A673 (cell line): ENCODE measurements around the gene HTR1D.

Source experiments
- EZH2 ChIP-seq: fragments of 200-600 bp; sonication (generic); IDR thresholded peaks from 2 replicates; pipeline ENCODE4 v1.6.1; 2017; ENCODE audit warnings: borderline replicate concordance, low read depth, mild to moderate bottlenecking, mixed read lengths, antibody characterized with exemption, low read length; ENCODE audit not compliant: poor library complexity, severe bottlenecking
- TF ChIP-seq, protein P1 (sequence below): fragments of 300-800, 200-600 bp; sonication (generic); conservative IDR thresholded peaks from 2 replicates; pipeline ENCODE4 v1.5.1; 2017; ENCODE audit warnings: low read depth, mild to moderate bottlenecking, antibody characterized with exemption, low read length, moderate library complexity, mixed read lengths

DNA sequence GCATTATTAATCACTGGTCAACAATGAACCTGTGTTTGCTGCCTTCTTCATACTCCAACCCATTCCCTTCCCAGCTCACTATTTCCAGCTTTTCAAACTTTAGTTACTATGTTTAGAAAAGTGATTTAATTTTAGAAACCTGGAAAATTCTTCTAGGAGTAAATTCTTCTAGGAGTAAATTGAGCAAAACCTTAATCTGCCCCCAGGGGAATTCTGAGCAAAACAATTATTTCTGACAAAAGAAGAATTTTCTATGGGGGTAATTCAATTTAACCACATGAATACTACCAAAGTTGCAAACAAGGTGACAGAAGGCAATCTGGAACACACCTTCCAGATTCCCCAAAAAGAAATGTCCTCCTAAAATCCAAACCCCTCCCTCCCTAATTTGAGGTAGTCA, 50.4 kb downstream of the HTR1D start:
- TF ChIP-seq, protein P1, sequence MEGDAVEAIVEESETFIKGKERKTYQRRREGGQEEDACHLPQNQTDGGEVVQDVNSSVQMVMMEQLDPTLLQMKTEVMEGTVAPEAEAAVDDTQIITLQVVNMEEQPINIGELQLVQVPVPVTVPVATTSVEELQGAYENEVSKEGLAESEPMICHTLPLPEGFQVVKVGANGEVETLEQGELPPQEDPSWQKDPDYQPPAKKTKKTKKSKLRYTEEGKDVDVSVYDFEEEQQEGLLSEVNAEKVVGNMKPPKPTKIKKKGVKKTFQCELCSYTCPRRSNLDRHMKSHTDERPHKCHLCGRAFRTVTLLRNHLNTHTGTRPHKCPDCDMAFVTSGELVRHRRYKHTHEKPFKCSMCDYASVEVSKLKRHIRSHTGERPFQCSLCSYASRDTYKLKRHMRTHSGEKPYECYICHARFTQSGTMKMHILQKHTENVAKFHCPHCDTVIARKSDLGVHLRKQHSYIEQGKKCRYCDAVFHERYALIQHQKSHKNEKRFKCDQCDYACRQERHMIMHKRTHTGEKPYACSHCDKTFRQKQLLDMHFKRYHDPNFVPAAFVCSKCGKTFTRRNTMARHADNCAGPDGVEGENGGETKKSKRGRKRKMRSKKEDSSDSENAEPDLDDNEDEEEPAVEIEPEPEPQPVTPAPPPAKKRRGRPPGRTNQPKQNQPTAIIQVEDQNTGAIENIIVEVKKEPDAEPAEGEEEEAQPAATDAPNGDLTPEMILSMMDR, result no peak
- no peak for TF ChIP-seq EZH2
